Smooth muscle cell (in vitro differentiated cells): Measurements from ENCODE around the gene PSPH. TPM values are rescaled to one million over a fixed set of nuclear protein-coding genes. Genes with fewer than 3 reads are reported as not detected.
A peak's percentile ranks its signal among the peaks of the same experiment; 100 is the strongest.
"Not testable (repeated sequence)": the region's sequence is repeated elsewhere in the genome, so short reads cannot be mapped to it uniquely, and the experiment has no call there.

ENCODE experiments used
- DNase-seq: peaks from one replicate; lab custom pipeline; 2025; ENCODE audit not compliant: unreplicated experiment; lab: John Stamatoyannopoulos, UW
- H2AFZ ChIP-seq: fragments of 200-600 bp; sonication (generic); 2 replicates; pipeline ENCODE4 v1.6.0; 2016; ENCODE audit warnings: antibody characterized with exemption, low read depth, mild to moderate bottlenecking
- H3F3A ChIP-seq: fragments of 200-600 bp; sonication (generic); 2 replicates; pipeline ENCODE4 v1.6.0; 2017; ENCODE audit warnings: antibody characterized with exemption, low read depth
- H3K27ac ChIP-seq: fragments of 200-600 bp; sonication (generic); 2 replicates; pipeline ENCODE4 v1.5.1; 2016; ENCODE audit warnings: low read depth, mild to moderate bottlenecking
- H3K27me3 ChIP-seq: fragments of 200-600 bp; sonication (generic); 2 replicates; pipeline ENCODE4 v1.6.1; 2016; ENCODE audit warnings: low read depth, mild to moderate bottlenecking
- H3K36me3 ChIP-seq: fragments of 200-600 bp; sonication (generic); 2 replicates; pipeline ENCODE4 v1.5.1; 2016; ENCODE audit warnings: low read depth
- H3K4me1 ChIP-seq: fragments of 200-600 bp; sonication (generic); 2 replicates; pipeline ENCODE4 v1.5.1; 2016; ENCODE audit warnings: low read depth
- H3K4me2 ChIP-seq: fragments of 200-600 bp; sonication (generic); 2 replicates; pipeline ENCODE4 v1.6.0; 2016; ENCODE audit warnings: mild to moderate bottlenecking
- H3K4me3 ChIP-seq: fragments of 200-600 bp; sonication (generic); 2 replicates; pipeline ENCODE4 v1.5.1; 2016; ENCODE audit warnings: mild to moderate bottlenecking
- H3K79me2 ChIP-seq: fragments of 200-600 bp; sonication (generic); 2 replicates; pipeline ENCODE4 v1.6.0; 2016; ENCODE audit warnings: low read depth, mild to moderate bottlenecking
- H3K9ac ChIP-seq: fragments of 200-600 bp; sonication (generic); 2 replicates; pipeline ENCODE4 v1.6.0; 2016; ENCODE audit warnings: low read depth
- H3K9me3 ChIP-seq: fragments of 200-600 bp; sonication (generic); replicated peaks from 2 replicates; pipeline ENCODE4 v1.5.1; 2016; ENCODE audit warnings: low read depth
- H4K20me1 ChIP-seq: fragments of 200-600 bp; sonication (generic); 2 replicates; pipeline ENCODE4 v1.6.0; 2016; ENCODE audit warnings: low read depth
- WGBS: methylation state at CpG from one replicate; pipeline ENCODE4 v1.1.7; 2016; ENCODE audit warnings: low lambda C conversion rate; 5-methylcytosine and 5-hydroxymethylcytosine counted together
- polyA plus RNA-seq: library from polyadenylated mRNA; unstranded; fragments of >200 nt; fragmentation: Nextera tagmentation; extraction: Ambion mirVana; gene quantifications from 2 replicates; pipeline ENCODE4 v1.2.1, GENCODE V29; 2016
- total RNA-seq: library from RNA; depleted of rRNA; stranded (reverse); fragments of >200 nt; gene quantifications from 2 replicates; pipeline ENCODE4 v1.2.3, GENCODE V29; 2014
- TF ChIP-seq, protein P1 (sequence below): fragments of 200-600 bp; sonication (generic); IDR thresholded peaks from 2 replicates; pipeline ENCODE4 v1.5.1; 2017; ENCODE audit warnings: borderline replicate concordance, mild to moderate bottlenecking, antibody characterized with exemption; ENCODE audit not compliant: insufficient read depth, poor library complexity, severe bottlenecking

Gene PSPH
- total and polyA plus RNA-seq, 2 experiments from 2014 or later, result 14.8 to 31.2 TPM

GRCh38 chr7:56053379-56053778 is 2.1 kb upstream of the PSPH start:
- H3K79me2 ChIP-seq, result peaks cover 46% of the 10 kb centered on the region
- H3K27me3 ChIP-seq, result no peaks in the 10 kb centered on the region
- no peak for DNase-seq
- peaks cover 4% of the 10 kb centered on the region for H3F3A ChIP-seq
- H2AFZ ChIP-seq, result no peak overlapping the region
- peak overlapping the region; percentile 95 for H3K4me3 ChIP-seq
- TF ChIP-seq, protein P1, sequence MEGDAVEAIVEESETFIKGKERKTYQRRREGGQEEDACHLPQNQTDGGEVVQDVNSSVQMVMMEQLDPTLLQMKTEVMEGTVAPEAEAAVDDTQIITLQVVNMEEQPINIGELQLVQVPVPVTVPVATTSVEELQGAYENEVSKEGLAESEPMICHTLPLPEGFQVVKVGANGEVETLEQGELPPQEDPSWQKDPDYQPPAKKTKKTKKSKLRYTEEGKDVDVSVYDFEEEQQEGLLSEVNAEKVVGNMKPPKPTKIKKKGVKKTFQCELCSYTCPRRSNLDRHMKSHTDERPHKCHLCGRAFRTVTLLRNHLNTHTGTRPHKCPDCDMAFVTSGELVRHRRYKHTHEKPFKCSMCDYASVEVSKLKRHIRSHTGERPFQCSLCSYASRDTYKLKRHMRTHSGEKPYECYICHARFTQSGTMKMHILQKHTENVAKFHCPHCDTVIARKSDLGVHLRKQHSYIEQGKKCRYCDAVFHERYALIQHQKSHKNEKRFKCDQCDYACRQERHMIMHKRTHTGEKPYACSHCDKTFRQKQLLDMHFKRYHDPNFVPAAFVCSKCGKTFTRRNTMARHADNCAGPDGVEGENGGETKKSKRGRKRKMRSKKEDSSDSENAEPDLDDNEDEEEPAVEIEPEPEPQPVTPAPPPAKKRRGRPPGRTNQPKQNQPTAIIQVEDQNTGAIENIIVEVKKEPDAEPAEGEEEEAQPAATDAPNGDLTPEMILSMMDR, result no peak
- H4K20me1 ChIP-seq, result no peaks in the 10 kb centered on the region
- 84% methylated on average over 9 of the region's 9 CpGs for WGBS
- H3K9ac ChIP-seq, result no peak overlapping the region
- H3K27ac ChIP-seq, result no peak overlapping the region
- H3K9me3 ChIP-seq, result no peaks in the 10 kb centered on the region
- H3K4me1 ChIP-seq, result peaks cover 14% of the 10 kb centered on the region
- H3K36me3 ChIP-seq, result peaks cover 6% of the 10 kb centered on the region
- H3K4me2 ChIP-seq, result no peak overlapping the region

DNA sequence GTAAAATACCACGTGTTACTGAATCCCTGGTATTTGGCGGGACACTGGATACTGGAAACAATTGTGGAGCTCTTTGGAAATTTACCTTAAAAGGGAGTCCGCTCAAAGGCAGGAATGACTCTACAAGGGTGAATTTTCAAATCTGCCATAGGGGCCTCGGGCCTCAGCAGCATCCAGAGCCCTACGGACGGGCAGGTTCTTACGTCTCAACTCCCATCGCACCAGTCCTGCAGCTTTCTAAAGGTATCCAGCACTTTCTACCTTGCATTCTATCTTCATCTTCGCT is 248 bp downstream of the PSPH start:
- peak overlapping the region; percentile 71 for H3K9ac ChIP-seq
- peak overlapping the region; percentile 83 for H3K27ac ChIP-seq
- H3F3A ChIP-seq, result peaks cover 19% of the 10 kb centered on the region
- DNase-seq, result no peak
- H3K4me3 ChIP-seq, result peak overlapping the region; percentile 95
- no peaks in the 10 kb centered on the region for H3K9me3 ChIP-seq
- H3K27me3 ChIP-seq, result no peaks in the 10 kb centered on the region
- peaks cover 14% of the 10 kb centered on the region for H3K4me1 ChIP-seq
- peak overlapping the region; percentile 95 for H3K4me2 ChIP-seq
- peaks cover 40% of the 10 kb centered on the region for H3K79me2 ChIP-seq
- 1% methylated on average over 9 of the region's 9 CpGs for WGBS
- H3K36me3 ChIP-seq, result peaks cover 2% of the 10 kb centered on the region
- H2AFZ ChIP-seq, result peak overlapping the region; percentile 94
- TF ChIP-seq, protein P1, result no peak
- H4K20me1 ChIP-seq, result no peaks in the 10 kb centered on the region

DNA sequence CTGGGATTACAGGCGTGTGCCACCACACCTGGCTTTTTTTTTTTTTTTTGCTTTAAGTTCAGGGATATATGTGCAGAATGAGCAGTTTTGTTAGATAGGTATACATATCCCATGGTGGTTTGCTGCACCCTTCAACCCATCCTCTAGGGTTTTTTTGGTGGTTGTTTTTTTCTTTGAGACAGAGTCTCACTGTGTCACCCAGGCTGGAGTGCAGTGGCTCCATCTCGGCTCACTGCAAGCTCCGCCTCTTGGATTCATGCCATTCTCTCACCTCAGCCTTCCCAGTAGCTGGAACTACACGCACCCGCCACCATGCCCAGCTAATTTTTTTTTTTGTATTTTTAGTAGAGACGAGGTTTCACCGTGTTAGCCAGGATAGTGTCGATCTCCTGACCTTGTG is 2.5 kb downstream of the PSPH start:
- not testable (repeated sequence) for DNase-seq, H3K4me3 ChIP-seq, H4K20me1 ChIP-seq, H3K27me3 ChIP-seq, H3K36me3 ChIP-seq, H3K9me3 ChIP-seq, H3K9ac ChIP-seq, H2AFZ ChIP-seq
- 65% methylated on average over 8 of the region's 8 CpGs for WGBS
- H3K79me2 ChIP-seq, result peaks cover 30% of the 10 kb centered on the region
- H3K4me1 ChIP-seq, result peaks cover 14% of the 10 kb centered on the region
- H3K4me2 ChIP-seq, result peak overlapping the region; percentile 11
- H3K27ac ChIP-seq, result peak overlapping the region; percentile 79
- peaks cover 16% of the 10 kb centered on the region for H3F3A ChIP-seq

- H3K36me3 ChIP-seq, result no peaks in the 10 kb centered on the region
- H3K4me2 ChIP-seq, result peak overlapping the region; percentile 11
- H4K20me1 ChIP-seq, result no peaks in the 10 kb centered on the region
- 81% methylated on average over 1 of the region's 1 CpG for WGBS
- H2AFZ ChIP-seq, result no peak overlapping the region
- no peaks in the 10 kb centered on the region for H3K27me3 ChIP-seq
- TF ChIP-seq, protein P1, result no peak
- H3F3A ChIP-seq, result peaks cover 16% of the 10 kb centered on the region
- no peaks in the 10 kb centered on the region for H3K9me3 ChIP-seq
- peaks cover 27% of the 10 kb centered on the region for H3K79me2 ChIP-seq
- H3K27ac ChIP-seq, result peak overlapping the region; percentile 79
- H3K4me3 ChIP-seq, result no peak overlapping the region
- DNase-seq, result no peak
- H3K4me1 ChIP-seq, result peaks cover 13% of the 10 kb centered on the region
- H3K9ac ChIP-seq, result no peak overlapping the region
Measured at GRCh38 chr7:56048245-56048644, 3.0 kb downstream of the PSPH start.

GRCh38 chr7:56047446-56048116 is 3.7 kb downstream of the PSPH start:
- H3K36me3 ChIP-seq, DNase-seq, H2AFZ ChIP-seq, H3K27me3 ChIP-seq, H3K4me3 ChIP-seq, H3K4me1 ChIP-seq, H3K9ac ChIP-seq, H4K20me1 ChIP-seq, H3K9me3 ChIP-seq: not testable (repeated sequence)
- Histone ChIP-seq H3K4me2 (peak overlapping the region; percentile 43), H3K79me2 (peaks cover 20% of the 10 kb centered on the region), H3K27ac (peak overlapping the region; percentile 79), H3F3A (peaks cover 16% of the 10 kb centered on the region)
- 69% methylated on average over 11 of the region's 11 CpGs for WGBS
